ENCODE measurements around the gene FBXO40.

FBXO40 gene

GRCh38 chr3:121621491-121621890 lies 28.3 kb downstream of the FBXO40 start:
- DNase-seq: no peak

DNA sequence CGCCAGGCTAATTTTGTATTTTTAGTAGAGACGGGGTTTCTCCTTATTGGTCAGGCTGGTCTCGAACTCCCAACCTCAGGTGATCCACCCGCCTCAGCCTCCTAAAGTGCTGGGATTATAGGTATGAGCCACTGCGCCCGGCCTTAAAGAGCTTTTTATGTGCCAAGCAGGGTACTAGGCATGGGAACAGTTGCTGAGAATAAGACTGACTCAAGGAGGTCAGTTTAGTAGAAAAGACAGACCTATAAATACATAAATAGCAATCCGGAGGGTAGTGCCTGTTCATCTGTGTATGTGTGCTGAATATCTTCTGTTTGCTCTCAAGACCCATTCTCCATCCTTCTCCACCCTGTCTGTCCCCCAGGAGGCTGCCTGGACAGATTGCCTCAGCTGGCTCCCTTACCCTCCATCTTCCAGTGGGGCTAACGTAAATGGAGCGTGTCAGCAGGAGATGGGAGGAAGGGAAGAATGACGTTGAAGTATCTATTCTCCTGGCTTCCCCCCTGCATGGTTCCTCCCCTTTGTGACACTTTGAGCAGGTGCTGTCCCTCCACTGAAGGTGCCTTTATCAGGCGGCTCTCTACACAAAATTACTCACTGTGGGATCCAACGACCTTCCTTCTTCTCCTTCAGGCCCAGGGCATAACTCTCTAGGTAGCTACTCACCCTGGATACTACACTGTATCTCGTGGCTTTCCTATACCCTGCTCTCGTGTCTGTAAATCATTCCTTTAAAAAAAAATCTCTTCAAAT lies 31.1 kb downstream of the FBXO40 start:
- DNase-seq: no peak

GRCh38 chr3:121626495-121626894 lies 33.3 kb downstream of the FBXO40 start:
- DNase-seq: no peak

DNA sequence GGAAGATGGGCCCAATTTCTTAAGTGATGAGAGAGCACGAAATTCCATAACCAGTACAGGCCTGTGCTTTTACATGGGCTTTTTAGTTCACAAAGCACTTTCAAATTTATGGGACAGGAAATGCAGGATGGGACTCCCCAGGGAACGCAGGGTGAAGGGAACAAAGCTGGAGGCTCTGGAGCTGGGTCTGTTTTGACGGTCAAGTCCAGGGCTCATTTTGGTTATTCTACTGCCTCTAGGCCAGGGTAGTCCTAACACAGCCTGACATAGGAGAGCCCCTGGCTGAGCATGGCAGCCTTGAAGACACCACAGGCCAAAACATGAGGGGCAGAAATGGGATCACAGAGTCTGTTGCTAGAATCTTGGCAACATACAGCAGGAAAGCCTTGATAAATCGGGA lies 34.0 kb downstream of the FBXO40 start:
- no peak for DNase-seq

GRCh38 chr3:121627622-121628021 lies 34.4 kb downstream of the FBXO40 start:
- no peak for DNase-seq

DNA sequence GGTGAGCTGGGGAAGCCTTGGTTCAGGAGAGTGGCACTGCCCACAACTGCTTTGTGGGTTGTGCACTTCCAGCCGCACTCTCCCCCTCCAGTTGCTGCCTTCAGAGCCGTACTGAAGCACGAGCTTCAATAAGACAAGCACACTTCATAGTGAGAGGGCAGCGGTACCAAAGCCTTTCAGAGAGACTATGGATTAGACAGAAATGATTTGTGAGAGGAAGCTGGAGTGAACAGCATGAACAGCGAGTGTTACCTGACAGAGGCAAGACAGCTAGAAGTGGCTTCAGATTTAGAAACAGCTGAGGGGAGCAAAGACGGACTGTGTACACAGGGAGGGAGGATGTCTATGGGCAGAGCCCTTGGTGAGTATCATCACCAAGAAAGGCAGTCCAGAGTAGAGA lies 36.4 kb downstream of the FBXO40 start:
- no peak for DNase-seq

GRCh38 chr3:121630355-121630754 lies 37.2 kb downstream of the FBXO40 start:
- no peak for DNase-seq

- DNase-seq: no peak
Observed at GRCh38 chr3:121637922-121638321, 44.7 kb downstream of the FBXO40 start.

DNA sequence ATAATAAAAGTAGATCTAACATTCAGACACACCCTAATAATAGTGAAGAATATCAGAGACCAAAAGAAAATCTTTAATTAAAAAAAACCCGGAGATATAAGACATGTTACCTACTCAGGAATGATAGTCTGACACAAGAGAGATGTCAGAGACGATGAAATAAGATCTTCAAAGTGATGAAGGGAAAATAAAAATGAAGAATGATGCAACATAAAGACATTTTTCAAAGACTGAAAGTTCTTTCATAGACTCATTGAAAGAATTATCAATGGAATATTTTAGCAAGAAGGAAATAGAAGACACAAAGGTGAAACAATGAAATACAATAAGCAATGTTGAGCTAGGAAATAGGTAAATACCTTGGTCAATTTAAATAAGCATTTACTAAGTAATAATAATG lies 47.9 kb downstream of the FBXO40 start:
- no peak for DNase-seq

- DNase-seq: no peak
Observed at GRCh38 chr3:121642601-121643314, 49.6 kb downstream of the FBXO40 start.

DNA sequence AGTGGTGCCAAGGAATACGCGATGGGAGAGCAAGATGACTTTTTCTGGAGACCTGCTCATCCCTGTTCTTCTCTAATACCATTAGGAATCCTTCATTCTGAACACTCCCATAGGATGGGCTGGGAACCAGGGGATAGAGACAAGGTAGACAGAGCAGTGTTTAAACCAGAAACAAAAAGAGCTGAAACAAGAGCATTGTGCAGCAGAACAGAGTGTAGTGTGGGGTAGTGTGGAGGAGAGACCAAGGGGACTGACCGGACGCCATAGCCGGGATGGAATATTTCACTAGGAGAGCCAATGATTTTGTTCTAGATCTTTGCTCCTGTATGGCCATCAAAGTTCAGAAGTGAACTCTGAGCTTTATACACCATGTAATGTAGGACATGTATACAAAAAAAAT lies 51.9 kb downstream of the FBXO40 start:
- no peak for DNase-seq

- DNase-seq: no peak
Observed at GRCh38 chr3:121648219-121648958, 55.2 kb downstream of the FBXO40 start.

- no peak for DNase-seq
Observed at GRCh38 chr3:121649645-121650044, 56.5 kb downstream of the FBXO40 start.

DNA sequence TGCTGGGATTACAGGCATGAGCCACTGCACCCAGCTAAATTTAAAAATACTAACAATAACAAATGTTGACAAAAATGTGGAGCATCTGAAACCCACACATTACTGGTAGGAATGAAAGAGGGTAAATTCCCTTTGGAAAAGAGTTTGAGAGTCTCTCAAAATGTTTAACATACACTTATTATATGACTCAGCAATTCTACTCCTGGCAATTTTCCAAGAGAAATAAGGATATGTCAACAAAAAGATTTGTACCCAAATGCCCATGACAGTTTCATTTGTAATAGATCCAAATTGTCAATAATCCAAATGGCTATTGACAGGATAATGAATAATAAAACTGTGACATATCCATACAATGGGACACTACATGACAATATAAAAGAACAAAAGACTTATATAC lies 58.5 kb downstream of the FBXO40 start:
- no peak for DNase-seq

DNA sequence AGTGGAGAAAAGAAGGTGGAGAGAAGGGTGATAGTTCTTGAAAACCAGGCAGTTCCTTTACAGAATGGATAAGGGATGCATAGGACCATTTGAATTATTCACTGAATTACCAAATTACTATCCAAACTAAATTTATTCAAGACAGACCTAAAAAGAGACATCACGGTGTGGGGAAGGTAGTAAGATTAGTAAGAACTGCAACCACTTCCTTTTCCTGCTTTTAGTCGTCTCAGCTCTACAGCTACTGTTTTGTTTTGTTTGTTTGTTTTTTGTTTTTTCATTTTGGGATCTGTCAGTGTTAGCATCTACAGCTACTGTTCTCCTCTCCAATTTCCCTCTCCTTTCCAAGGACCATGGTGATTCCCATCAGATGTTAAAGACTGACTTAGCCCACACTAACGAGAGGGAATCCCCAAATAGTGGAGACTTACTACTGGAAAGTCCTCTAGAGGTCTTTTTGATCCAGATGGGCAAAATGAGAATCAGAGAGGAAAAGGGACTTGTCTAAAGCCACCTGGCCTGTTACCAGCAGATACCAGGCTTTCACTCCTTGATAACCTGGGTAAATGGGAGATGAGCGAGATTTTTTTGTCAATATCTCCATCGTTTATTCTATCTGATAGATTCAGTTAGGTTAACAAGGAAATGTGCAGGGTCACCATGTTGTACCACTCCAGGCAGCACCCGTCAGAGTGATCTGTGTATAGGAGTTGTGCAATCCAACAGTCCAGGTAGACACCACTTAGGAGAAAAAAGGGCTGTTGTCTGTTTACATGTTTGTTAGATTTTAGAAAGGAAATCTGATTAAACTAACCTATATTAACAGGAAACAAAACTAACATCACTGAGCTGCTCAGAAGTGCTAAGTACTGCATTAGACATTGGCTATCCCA lies 61.6 kb downstream of the FBXO40 start:
- DNase-seq: peak in 1 of 2 donors; percentile 25

DNA sequence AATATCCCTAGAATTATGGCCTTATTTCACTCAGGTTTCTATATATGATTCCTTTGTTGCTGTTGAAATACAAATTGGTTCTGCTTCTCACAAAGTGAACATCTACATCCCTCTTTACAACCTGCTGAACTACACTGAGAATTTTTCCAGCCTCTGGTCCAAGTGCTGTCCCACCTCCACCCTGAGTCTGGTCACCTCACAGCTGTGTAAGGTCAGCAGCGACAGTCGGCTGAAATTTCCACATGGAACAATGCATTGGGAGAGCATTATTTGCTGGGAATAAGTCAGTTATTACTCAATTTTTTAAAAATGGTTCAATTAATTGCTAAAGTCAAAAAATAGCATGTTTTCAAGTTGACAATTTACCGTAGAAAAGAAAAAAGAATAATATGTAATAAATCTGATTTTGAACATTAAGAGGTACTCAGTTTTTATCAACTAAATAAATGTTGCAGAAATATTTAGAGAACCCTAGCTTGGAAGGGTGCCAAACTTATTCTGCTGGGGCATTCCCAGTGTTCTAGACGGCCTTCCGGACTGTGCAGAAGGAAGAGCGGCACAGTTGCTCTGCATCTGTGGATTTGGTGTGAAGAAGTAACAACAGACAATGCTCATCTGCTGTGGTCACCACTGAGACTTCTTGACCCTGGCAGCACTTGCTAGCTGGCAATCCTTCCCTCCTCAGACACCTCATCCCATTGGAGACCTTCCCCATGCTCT lies 65.7 kb downstream of the FBXO40 start:
- DNase-seq: no peak

- DNase-seq: no peak
Observed at GRCh38 chr3:121659586-121659985, 66.4 kb downstream of the FBXO40 start.

DNA sequence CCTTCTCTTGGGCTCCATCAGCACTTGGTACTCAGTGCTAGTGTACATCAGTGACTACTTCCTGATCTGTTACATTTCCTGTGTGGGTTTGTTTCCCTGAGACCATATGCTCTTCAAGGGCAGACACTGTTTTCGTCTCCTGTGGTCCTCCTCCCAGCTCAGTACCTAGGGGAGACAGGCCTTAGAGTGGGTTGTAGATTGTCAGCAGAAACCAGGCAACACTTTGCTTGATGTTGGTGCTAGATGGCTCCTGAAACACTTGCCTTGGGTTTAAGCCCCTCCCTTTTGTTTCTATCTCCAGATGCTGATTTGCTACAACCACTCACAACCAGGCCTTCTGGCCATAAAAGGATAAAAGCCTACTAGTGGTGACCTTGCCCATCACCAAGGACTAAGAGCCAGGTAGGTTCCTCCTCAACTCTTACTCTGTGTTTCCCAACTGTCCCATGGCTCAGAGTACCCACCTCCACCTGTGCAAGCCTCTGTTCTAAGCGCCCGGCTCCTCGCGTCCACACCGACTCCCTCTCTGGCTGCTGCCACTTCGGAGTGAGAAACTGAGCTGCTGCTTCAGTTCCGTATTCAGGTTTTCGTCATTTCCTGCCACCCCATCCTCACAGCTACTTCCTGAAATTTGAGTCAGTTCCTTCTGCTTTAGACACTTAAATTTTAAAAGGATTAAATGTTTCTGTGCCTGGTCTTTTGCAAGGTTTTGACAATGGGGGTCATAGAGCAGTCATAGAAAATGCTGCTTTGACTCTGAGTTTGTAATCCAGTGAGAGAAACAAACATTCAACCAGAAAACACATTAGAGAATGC lies 67.4 kb downstream of the FBXO40 start, which contains the start of gene HCLS1:
Gene HCLS1, minus strand, starts transcription at position 548 of the 816 bp plus-strand sequence. CDS start 2,556 bp downstream, outside the sequence.
- DNase-seq: peak; percentile 76 to 82

DNA sequence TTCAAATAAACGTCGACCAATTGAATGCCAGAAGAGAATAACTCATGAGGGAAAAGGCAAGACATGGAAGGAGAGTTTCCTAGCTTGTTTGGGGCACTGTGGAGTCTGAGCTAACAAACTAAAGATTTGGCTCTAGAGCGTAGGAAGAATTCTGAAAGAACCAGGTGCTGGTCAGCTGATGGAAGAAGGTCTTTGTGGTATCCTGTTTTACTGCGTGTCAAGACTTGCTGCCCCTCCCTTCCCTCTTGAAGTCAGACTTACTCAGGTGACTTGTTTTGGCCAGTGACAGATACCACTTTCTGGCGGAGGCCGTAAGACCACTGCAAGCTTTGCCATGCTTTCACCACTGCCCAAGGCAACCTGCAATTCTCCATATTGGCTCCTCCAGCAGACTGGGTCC lies 68.2 kb downstream of the FBXO40 start:
- peak in 1 of 2 donors; percentile 1 for DNase-seq

DNA sequence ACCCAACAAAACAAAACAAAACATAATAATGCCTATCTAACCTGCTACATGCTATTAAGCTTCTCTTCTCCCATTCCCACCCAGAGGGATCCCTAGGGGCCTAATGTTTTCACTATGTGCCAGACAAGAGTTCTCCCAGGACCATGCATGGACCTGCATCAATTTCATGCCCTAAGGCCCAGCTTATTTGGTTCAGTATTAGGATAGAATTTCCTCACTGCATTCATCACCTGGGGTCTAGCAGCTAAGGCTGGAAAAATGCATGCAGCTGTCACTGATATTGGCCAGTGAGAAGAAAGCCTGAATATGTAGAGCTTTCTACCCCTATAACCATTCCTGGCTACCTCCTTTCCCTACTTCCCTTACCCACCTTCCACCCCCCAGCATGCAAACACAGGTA lies 69.6 kb downstream of the FBXO40 start:
- no peak for DNase-seq

Measured in CD4-positive, alpha-beta T cell treated with Interleukin-1 beta for 1 hour (primary cell).